Keratinocyte (primary cell): ENCODE measurements around the gene ANKRD55.

Experiments used
- CTCF ChIP-seq, 3 experiments: IDR thresholded peaks in 1 of 3; conservative IDR thresholded peaks in 1 of 3; optimal IDR thresholded peaks in 1 of 3; 2 replicates in 2 of 3; 3 replicates in 1 of 3; pipeline versions ENCODE3 to v1.5.1; 2011; ENCODE audit warnings: low read length in 3 of 3, mild to moderate bottlenecking in 3 of 3, moderate library complexity in 2 of 3, control low read depth in 1 of 3, inconsistent platforms in 1 of 3; ENCODE audit not compliant: insufficient read depth in 2 of 3; ENCODE audit errors: extremely low read depth in 1 of 3
- EZH2 ChIP-seq: IDR thresholded peaks from one replicate; pipeline ENCODE4 v1.6.1; 2012; ENCODE audit warnings: inconsistent platforms, mild to moderate bottlenecking, low read length, moderate library complexity

- TF ChIP-seq CTCF (optimal IDR thresholded peaks at IDR 0.05 in 1 of 3, IDR thresholded peaks at IDR 0.05 in 1 of 3, conservative IDR thresholded peaks at IDR 0.05 in 1 of 3; ENCODE audit: extremely low read depth in 1 of 3, insufficient read depth in 2 of 3, low read length in 3 of 3) (no peak), EZH2 (no peak)
These were observed 20.8 kb upstream of the ANKRD55 start for GRCh38 chr5:56253924-56254323.
